HG03196 (cell line): ENCODE data around the gene SUOX.
"Not testable (repeated sequence)": the region's sequence is repeated elsewhere in the genome, so short reads cannot be mapped to it uniquely, and the experiment has no call there.

Experiments
- ATAC-seq: cut with Tn5 transposase; IDR thresholded peaks from one replicate; pipeline ENCODE4 v1.9.1; 2021; ENCODE audit not compliant: unreplicated experiment

The SUOX gene

GRCh38 chr12:56017181-56017580, 20.1 kb downstream of the SUOX start:
- no peak for ATAC-seq

GRCh38 chr12:56018356-56018755, 21.3 kb downstream of the SUOX start:
- ATAC-seq = no peak

GRCh38 chr12:56020423-56021184, 23.5 kb downstream of the SUOX start, which contains the start of gene IKZF4:
Gene IKZF4 (plus strand): TSS chr12:56021043. CDS start chr12:56021494, 451 bp downstream.
- ATAC-seq = no peak

- no peak for ATAC-seq
Observed at GRCh38 chr12:56021889-56022497, 24.9 kb downstream of the SUOX start.

- no peak for ATAC-seq
Observed at GRCh38 chr12:56028511-56029165, 31.6 kb downstream of the SUOX start.

- ATAC-seq = no peak
Observed at GRCh38 chr12:56029166-56029519, 32.1 kb downstream of the SUOX start.

- ATAC-seq = no peak
Observed at GRCh38 chr12:56029666-56030293, 32.7 kb downstream of the SUOX start.

GRCh38 chr12:56031987-56032386, 34.9 kb downstream of the SUOX start:
- no peak for ATAC-seq

GRCh38 chr12:56034586-56035332, 37.7 kb downstream of the SUOX start:
- ATAC-seq = no peak

- ATAC-seq = no peak
Observed at GRCh38 chr12:56037161-56037560, 40.1 kb downstream of the SUOX start.

GRCh38 chr12:56038022-56038655, 41.1 kb downstream of the SUOX start:
- ATAC-seq = no peak

- ATAC-seq = no peak
Observed at GRCh38 chr12:56040151-56040550, 43.1 kb downstream of the SUOX start.

GRCh38 chr12:56040963-56041551, 44.0 kb downstream of the SUOX start:
- no peak for ATAC-seq

GRCh38 chr12:56041552-56042429, 44.7 kb downstream of the SUOX start, which contains the start of gene RPS26:
Gene RPS26 (plus strand): TSS chr12:56041918. CDS start chr12:56042167, 249 bp downstream.
- peak; percentile 92 for ATAC-seq

GRCh38 chr12:56042430-56042813, 45.3 kb downstream of the SUOX start:
- not testable (repeated sequence) for ATAC-seq

GRCh38 chr12:56042843-56043242, 45.8 kb downstream of the SUOX start:
- no peak for ATAC-seq

GRCh38 chr12:56046027-56046780, 49.1 kb downstream of the SUOX start:
- no peak for ATAC-seq

- ATAC-seq = no peak
Observed at GRCh38 chr12:56053407-56053893, 56.4 kb downstream of the SUOX start.
